K562 (cell line): ENCODE results near the gene IFT81. TPM values are rescaled to one million over a fixed set of nuclear protein-coding genes. Genes with fewer than 3 reads are reported as not detected.

Source experiments
- ATAC-seq: fragments of 200-7000 bp; cut with Tn5 transposase; 3 replicates; pipeline ENCODE4 v1.9.1; 2020; ENCODE audit warnings: moderate library complexity
- BruUV-seq: library from RNA; stranded (reverse); fragments of 400-500 nt; replicated peaks from 2 replicates; lab custom pipeline; 2021; lab: Mats Ljungman, UMichigan
- CTCF ChIA-PET: fragments of 300-600 bp; formaldehyde crosslinking; extraction: SDS; loops from one replicate; lab custom pipeline; 2021; ENCODE audit warnings: low intra/inter-chr PET ratio; lab: Yijun Ruan, JAX
- POLR2A ChIA-PET: fragments of 300-600, 350-650 bp; sonication (Branson Sonifier 250); formaldehyde crosslinking; extraction: SDS; loops from one replicate; lab custom pipeline; 2021; ENCODE audit warnings: antibody characterized with exemption, inconsistent platforms; lab: Yijun Ruan, JAX
- DNase-seq, 4 experiments: peaks; one replicate each; pipeline versions ENCODE4 v3.0.0 to v3.0.0-alpha.2; 2011 to 2018; ENCODE audit warnings: low spot score in 3 of 4, mixed read lengths in 3 of 4; ENCODE audit errors: extremely low read depth in 1 of 4
- FAIRE-seq: peaks from 2 replicates; lab custom pipeline; 2011; peaks lifted over from hg19 to GRCh38; lab: Jason Lieb, UNC
- H2AFZ ChIP-seq: 2 replicates; pipeline ENCODE4 v1.6.0; 2011; ENCODE audit warnings: low read depth, low read length, control low read depth, inconsistent platforms
- H3K27ac ChIP-seq: fragments of 200-600 bp; 3 replicates; pipeline ENCODE4 v1.8.0; 2011; ENCODE audit warnings: low read depth, mild to moderate bottlenecking, control low read depth, inconsistent platforms, low read length, moderate library complexity, mixed read lengths; ENCODE audit errors: extremely low read depth
- H3K27me3 ChIP-seq, 2 experiments: fragments of 300-600 bp in 1 of 2; 2 replicates in 1 of 2; 3 replicates in 1 of 2; pipeline versions ENCODE4 v1.6.0 to v1.8.0; 2011; ENCODE audit warnings: inconsistent platforms in 2 of 2, low read length in 2 of 2, mild to moderate bottlenecking in 1 of 2, mixed read lengths in 1 of 2, moderate library complexity in 1 of 2; ENCODE audit not compliant: control insufficient read depth in 2 of 2, insufficient read depth in 2 of 2
- H3K36me3 ChIP-seq: fragments of 300-600 bp; 3 replicates; pipeline ENCODE4 v1.8.0; 2011; ENCODE audit warnings: mild to moderate bottlenecking, low read length, inconsistent platforms; ENCODE audit not compliant: control insufficient read depth, insufficient read depth
- H3K4me1 ChIP-seq, 2 experiments: fragments of 200-600 bp in 1 of 2; replicated peaks in 1 of 2; 2 replicates in 1 of 2; 3 replicates in 1 of 2; pipeline versions ENCODE4 v1.5.1 to v1.8.0; 2011; ENCODE audit warnings: inconsistent platforms in 2 of 2, low read length in 2 of 2, mild to moderate bottlenecking in 1 of 2, mixed read lengths in 1 of 2, moderate library complexity in 1 of 2; ENCODE audit not compliant: control insufficient read depth in 2 of 2, insufficient read depth in 2 of 2
- H3K4me2 ChIP-seq: 2 replicates; pipeline ENCODE4 v1.6.1; 2011; ENCODE audit warnings: low read length, control low read depth, inconsistent platforms, mixed read lengths; ENCODE audit not compliant: insufficient read depth
- H3K4me3 ChIP-seq: fragments of 200-600 bp; sonication (generic), shearing (Covaris generic); 2 replicates; pipeline ENCODE4 v1.5.1; 2016; ENCODE audit warnings: control low read depth, inconsistent platforms
- H3K79me2 ChIP-seq: fragments of 200-600 bp; 3 replicates; pipeline ENCODE4 v1.8.0; 2011; ENCODE audit warnings: low read length, inconsistent platforms; ENCODE audit not compliant: control insufficient read depth, insufficient read depth
- H3K9ac ChIP-seq, 2 experiments: 2 replicates each; pipeline versions ENCODE4 v1.6.0 to v1.6.1; 2011; ENCODE audit warnings: low read depth in 2 of 2, low read length in 2 of 2, control low read depth in 1 of 2, inconsistent platforms in 1 of 2, mild to moderate bottlenecking in 1 of 2, mixed read lengths in 1 of 2; ENCODE audit not compliant: insufficient read depth in 1 of 2
- H3K9me1 ChIP-seq: one replicate; pipeline ENCODE4 v1.6.0; 2011; ENCODE audit warnings: inconsistent platforms, mild to moderate bottlenecking, low read length, moderate library complexity; ENCODE audit not compliant: control insufficient read depth, insufficient read depth
- H3K9me3 ChIP-seq: replicated peaks from 2 replicates; pipeline ENCODE4 v1.5.1; 2011; ENCODE audit warnings: low read depth, low read length, inconsistent platforms; ENCODE audit not compliant: control insufficient read depth, insufficient read depth
- H4K20me1 ChIP-seq: replicated peaks from 2 replicates; pipeline ENCODE4 v1.6.1; 2011; ENCODE audit warnings: low read length, inconsistent platforms, mixed read lengths; ENCODE audit not compliant: control insufficient read depth, insufficient read depth
- RAD21 ChIP-seq, 2 experiments: fragments of 250-450 bp in 1 of 2; fragments of 450-650 bp in 1 of 2; sonication (Bioruptor Pico) in 1 of 2; formaldehyde crosslinking in 1 of 2; IDR thresholded peaks in 1 of 2; conservative IDR thresholded peaks in 1 of 2; 2 replicates each; pipeline versions ENCODE4 v1.4.0 to v1.8.0; 2020 to 2022; ENCODE audit warnings: mild to moderate bottlenecking in 2 of 2, moderate library complexity in 1 of 2
- WGBS: fragments of 100-300 bp; shearing (Covaris generic); methylation state at CpG from one replicate; pipeline ENCODE4 v1.1.6; 2016; ENCODE audit warnings: low coverage, mixed read lengths; ENCODE audit not compliant: insufficient coverage; ENCODE audit errors: missing lambda C conversion rate; 5-methylcytosine and 5-hydroxymethylcytosine counted together
- in situ Hi-C: fragments of 300-500 bp; cut with MboI; formaldehyde crosslinking; loops from 4 replicates; pipeline ENCODE4 v1.15.0; 2018; ENCODE audit warnings: inconsistent platforms, mixed read lengths
- intact Hi-C: fragments of 100-400 bp; cut with micrococcal nuclease; formaldehyde crosslinking; loops from 2 replicates; pipeline ENCODE4 v1.14.2; 2022
- polyA plus RNA-seq, 8 experiments: library from polyadenylated mRNA; depleted of rRNA in 4 of 8; stranded (reverse) in 5 of 8; unstranded in 3 of 8; fragments of >200 nt; fragmentation: Nextera tagmentation in 2 of 8; fragmentation: Illumina TruSeq in 1 of 8; extraction: Ambion mirVana in 2 of 8; extraction: Trizol in 1 of 8; gene quantifications; 2 replicates each; pipeline versions ENCODE4 v1.2.1 to v1.2.3, GENCODE V29; 2011 to 2014; ENCODE audit warnings: inconsistent platforms in 1 of 8, missing spikeins in 1 of 8
- total RNA-seq, 7 experiments: library from RNA; depleted of rRNA in 6 of 7; stranded (reverse); fragments of >200 nt in 6 of 7; fragmentation: Illumina TruSeq in 2 of 7; extraction: Trizol in 2 of 7; gene quantifications; 2 replicates each; pipeline versions ENCODE4 v1.2.1 to v1.2.3, GENCODE V29; 2011 to 2021; ENCODE audit warnings: low replicate concordance in 1 of 7
- TF ChIP-seq, protein P1 (sequence below), 3 experiments: IDR thresholded peaks in 2 of 3; conservative IDR thresholded peaks in 1 of 3; 2 replicates each; pipeline ENCODE4 v1.5.1; 2011 to 2012; ENCODE audit warnings: low read length in 3 of 3, mild to moderate bottlenecking in 3 of 3, control low read depth in 2 of 3, improper control_type of control experiment in 1 of 3, inconsistent platforms in 1 of 3, low read depth in 1 of 3, mixed read lengths in 1 of 3, moderate library complexity in 1 of 3; ENCODE audit not compliant: insufficient read depth in 2 of 3
- TF ChIP-seq, protein P2 (sequence below): fragments of 250-450 bp; sonication (Bioruptor Pico); IDR thresholded peaks from 2 replicates; pipeline ENCODE4 v1.8.0; 2022; ENCODE audit warnings: moderate library complexity, mild to moderate bottlenecking, inconsistent platforms

Gene IFT81
- total and polyA plus RNA-seq, 9 of the 15 experiments (the other 6 are each of a cell fraction or from before 2014, with no cell fraction given) = 2.8 to 11.9 (median 7.9) TPM

- H3K4me3 ChIP-seq = no peak overlapping the region
- BruUV-seq = no TSS peak
- FAIRE-seq = no peak
Observed at GRCh38 chr12:110183386-110183785, 59.2 kb downstream of the IFT81 start.

More at GRCh38 chr12:110183386-110183785, 59.2 kb downstream of the IFT81 start:
- 43% methylated on average over 3 of the region's 3 CpGs for WGBS
- peak in 1 of 2 experiments; percentile 30; a peak in 1 of 4 replicates for TF ChIP-seq RAD21 (CRISPR knock-in tag; conservative IDR thresholded peaks at IDR 0.05 in 1 of 2, IDR thresholded peaks at IDR 0.05 in 1 of 2)
- TF ChIP-seq, protein P1, sequence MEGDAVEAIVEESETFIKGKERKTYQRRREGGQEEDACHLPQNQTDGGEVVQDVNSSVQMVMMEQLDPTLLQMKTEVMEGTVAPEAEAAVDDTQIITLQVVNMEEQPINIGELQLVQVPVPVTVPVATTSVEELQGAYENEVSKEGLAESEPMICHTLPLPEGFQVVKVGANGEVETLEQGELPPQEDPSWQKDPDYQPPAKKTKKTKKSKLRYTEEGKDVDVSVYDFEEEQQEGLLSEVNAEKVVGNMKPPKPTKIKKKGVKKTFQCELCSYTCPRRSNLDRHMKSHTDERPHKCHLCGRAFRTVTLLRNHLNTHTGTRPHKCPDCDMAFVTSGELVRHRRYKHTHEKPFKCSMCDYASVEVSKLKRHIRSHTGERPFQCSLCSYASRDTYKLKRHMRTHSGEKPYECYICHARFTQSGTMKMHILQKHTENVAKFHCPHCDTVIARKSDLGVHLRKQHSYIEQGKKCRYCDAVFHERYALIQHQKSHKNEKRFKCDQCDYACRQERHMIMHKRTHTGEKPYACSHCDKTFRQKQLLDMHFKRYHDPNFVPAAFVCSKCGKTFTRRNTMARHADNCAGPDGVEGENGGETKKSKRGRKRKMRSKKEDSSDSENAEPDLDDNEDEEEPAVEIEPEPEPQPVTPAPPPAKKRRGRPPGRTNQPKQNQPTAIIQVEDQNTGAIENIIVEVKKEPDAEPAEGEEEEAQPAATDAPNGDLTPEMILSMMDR (IDR thresholded peaks at IDR 0.05 in 2 of 3, conservative IDR thresholded peaks at IDR 0.05 in 1 of 3; ENCODE audit: insufficient read depth in 2 of 3, low read depth in 1 of 3, low read length in 3 of 3) = 0 out of 6 replicates have a peak, but pooled peaks of 1 of the 3 experiments have one; percentile 6
- TF ChIP-seq, protein P2, sequence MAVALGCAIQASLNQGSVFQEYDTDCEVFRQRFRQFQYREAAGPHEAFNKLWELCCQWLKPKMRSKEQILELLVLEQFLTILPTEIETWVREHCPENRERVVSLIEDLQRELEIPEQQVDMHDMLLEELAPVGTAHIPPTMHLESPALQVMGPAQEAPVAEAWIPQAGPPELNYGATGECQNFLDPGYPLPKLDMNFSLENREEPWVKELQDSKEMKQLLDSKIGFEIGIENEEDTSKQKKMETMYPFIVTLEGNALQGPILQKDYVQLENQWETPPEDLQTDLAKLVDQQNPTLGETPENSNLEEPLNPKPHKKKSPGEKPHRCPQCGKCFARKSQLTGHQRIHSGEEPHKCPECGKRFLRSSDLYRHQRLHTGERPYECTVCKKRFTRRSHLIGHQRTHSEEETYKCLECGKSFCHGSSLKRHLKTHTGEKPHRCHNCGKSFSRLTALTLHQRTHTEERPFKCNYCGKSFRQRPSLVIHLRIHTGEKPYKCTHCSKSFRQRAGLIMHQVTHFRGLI = no peak
- no peaks in the 10 kb centered on the region for H4K20me1 ChIP-seq
- H3K36me3 ChIP-seq = no peaks in the 10 kb centered on the region
- no peak overlapping the region for H3K9ac ChIP-seq
- no peaks in the 10 kb centered on the region for H3K9me1 ChIP-seq
- no peak overlapping the region for H3K27ac ChIP-seq
- in situ Hi-C loops (no loop called here), intact Hi-C loops (loop anchor here (1.0 kb wide), 1 partner anchor 83 kb away; no protein-coding TSS in a partner anchor)
- DNase-seq = no peak
- no peak overlapping the region for H2AFZ ChIP-seq
- ChIA-PET CTCF (no interaction called here), POLR2A (no interaction called here)
- no peaks in the 10 kb centered on the region for H3K79me2 ChIP-seq
- no peaks in the 10 kb centered on the region for H3K4me1 ChIP-seq
- ATAC-seq = no peak
- H3K9me3 ChIP-seq = peaks cover 11% of the 10 kb centered on the region
- no peaks in the 10 kb centered on the region for H3K27me3 ChIP-seq
- H3K4me2 ChIP-seq = no peak overlapping the region
